Measurements from ENCODE around the gene ADA.

Gene ADA

DNA sequence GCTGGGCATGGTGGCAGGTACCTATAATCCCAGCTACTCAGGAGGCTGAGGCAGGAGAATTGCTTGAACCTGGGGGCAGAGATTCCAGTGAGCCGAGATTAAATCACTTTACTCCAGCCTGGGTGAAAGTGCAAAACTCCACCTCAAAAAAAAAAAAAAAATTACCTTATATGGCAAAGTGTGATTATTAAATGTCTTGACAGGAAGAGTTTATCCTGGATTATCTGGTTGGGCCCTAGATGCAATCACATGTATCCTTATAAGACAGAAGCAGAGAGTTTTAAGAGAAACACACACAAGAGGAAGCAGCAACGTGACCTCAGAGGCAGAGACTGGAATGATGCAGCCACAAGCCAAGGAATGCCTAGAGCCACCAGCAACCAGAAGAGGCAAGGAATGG, 11.0 kb downstream of the ADA start (continued):
- TF ChIP-seq CSDC2 (CRISPR knock-in tag; IDR thresholded peaks at IDR 0.05), result no peak
- TF ChIP-seq TOX (CRISPR knock-in tag; IDR thresholded peaks at IDR 0.05; ENCODE audit: borderline replicate concordance), result no peak

DNA sequence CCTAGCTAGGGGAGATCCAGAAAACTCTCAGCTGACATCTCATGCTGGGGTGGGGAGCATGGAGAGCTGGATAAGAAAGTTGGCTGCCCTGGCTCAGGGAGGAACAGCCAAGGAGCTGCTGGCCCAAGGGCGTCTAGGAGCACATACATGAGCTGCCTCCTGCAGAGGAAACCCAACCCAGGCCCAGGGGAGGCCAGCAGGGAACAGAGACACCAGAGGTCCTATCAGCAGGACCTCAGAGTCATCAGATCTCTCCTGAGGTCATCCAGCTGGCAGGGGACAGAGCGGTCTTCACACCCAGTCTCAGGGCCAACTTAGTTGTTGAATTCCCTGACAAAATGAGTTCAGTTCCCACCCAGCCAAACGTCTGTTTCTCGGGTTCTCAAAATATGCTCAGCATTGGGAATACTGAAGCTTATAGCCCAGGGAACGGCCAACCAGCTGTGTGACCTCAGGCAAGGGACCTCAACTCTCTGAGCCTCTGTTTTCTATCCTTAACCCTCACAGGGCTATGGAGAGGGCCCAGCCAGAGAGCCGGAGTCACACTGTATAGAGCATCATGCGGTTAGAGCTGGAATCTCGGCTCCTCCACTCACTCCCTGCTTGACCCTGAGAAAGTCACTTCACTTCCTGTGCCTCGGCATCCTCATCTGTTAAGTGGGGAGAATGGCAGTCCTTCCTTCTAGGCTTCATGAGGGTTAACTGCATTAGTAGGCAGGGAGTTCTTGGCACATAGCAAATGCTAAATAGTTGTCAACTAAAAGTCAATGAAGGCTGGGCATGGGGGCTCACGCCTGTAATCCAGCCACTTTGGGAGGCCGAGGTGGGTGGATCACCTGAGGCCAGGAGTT, 13.8 kb downstream of the ADA start:
- TF ChIP-seq ZNF8 (CRISPR knock-in tag; IDR thresholded peaks at IDR 0.05), result no peak
- TF ChIP-seq CSDC2 (CRISPR knock-in tag; IDR thresholded peaks at IDR 0.05), result no peak
- no peak for TF ChIP-seq ZFP30 (CRISPR knock-in tag; IDR thresholded peaks at IDR 0.05)
- no peak for TF ChIP-seq ZNF70 (CRISPR knock-in tag; IDR thresholded peaks at IDR 0.05)
- TF ChIP-seq, protein P1, sequence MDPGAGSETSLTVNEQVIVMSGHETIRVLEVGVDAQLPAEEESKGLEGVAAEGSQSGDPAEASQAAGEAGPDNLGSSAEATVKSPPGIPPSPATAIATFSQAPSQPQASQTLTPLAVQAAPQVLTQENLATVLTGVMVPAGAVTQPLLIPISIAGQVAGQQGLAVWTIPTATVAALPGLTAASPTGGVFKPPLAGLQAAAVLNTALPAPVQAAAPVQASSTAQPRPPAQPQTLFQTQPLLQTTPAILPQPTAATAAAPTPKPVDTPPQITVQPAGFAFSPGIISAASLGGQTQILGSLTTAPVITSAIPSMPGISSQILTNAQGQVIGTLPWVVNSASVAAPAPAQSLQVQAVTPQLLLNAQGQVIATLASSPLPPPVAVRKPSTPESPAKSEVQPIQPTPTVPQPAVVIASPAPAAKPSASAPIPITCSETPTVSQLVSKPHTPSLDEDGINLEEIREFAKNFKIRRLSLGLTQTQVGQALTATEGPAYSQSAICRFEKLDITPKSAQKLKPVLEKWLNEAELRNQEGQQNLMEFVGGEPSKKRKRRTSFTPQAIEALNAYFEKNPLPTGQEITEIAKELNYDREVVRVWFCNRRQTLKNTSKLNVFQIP (CRISPR knock-in tag; IDR thresholded peaks at IDR 0.05; ENCODE audit: borderline replicate concordance, low read depth), result no peak
- TF ChIP-seq ESRRG (CRISPR knock-in tag; IDR thresholded peaks at IDR 0.05), result no peak
- TF ChIP-seq OSR1 (CRISPR knock-in tag; IDR thresholded peaks at IDR 0.05), result no peak
- no peak for TF ChIP-seq BACH2 (CRISPR knock-in tag; IDR thresholded peaks at IDR 0.05; ENCODE audit: borderline replicate concordance)
- TF ChIP-seq SNAI2 (CRISPR knock-in tag; IDR thresholded peaks at IDR 0.05), result no peak
- TF ChIP-seq, protein P2, sequence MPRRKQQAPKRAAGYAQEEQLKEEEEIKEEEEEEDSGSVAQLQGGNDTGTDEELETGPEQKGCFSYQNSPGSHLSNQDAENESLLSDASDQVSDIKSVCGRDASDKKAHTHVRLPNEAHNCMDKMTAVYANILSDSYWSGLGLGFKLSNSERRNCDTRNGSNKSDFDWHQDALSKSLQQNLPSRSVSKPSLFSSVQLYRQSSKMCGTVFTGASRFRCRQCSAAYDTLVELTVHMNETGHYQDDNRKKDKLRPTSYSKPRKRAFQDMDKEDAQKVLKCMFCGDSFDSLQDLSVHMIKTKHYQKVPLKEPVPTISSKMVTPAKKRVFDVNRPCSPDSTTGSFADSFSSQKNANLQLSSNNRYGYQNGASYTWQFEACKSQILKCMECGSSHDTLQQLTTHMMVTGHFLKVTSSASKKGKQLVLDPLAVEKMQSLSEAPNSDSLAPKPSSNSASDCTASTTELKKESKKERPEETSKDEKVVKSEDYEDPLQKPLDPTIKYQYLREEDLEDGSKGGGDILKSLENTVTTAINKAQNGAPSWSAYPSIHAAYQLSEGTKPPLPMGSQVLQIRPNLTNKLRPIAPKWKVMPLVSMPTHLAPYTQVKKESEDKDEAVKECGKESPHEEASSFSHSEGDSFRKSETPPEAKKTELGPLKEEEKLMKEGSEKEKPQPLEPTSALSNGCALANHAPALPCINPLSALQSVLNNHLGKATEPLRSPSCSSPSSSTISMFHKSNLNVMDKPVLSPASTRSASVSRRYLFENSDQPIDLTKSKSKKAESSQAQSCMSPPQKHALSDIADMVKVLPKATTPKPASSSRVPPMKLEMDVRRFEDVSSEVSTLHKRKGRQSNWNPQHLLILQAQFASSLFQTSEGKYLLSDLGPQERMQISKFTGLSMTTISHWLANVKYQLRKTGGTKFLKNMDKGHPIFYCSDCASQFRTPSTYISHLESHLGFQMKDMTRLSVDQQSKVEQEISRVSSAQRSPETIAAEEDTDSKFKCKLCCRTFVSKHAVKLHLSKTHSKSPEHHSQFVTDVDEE (CRISPR knock-in tag; IDR thresholded peaks at IDR 0.05), result no peak
- no peak for TF ChIP-seq TCF4 (CRISPR knock-in tag; IDR thresholded peaks at IDR 0.05; ENCODE audit: borderline replicate concordance)
- TF ChIP-seq, protein P3, sequence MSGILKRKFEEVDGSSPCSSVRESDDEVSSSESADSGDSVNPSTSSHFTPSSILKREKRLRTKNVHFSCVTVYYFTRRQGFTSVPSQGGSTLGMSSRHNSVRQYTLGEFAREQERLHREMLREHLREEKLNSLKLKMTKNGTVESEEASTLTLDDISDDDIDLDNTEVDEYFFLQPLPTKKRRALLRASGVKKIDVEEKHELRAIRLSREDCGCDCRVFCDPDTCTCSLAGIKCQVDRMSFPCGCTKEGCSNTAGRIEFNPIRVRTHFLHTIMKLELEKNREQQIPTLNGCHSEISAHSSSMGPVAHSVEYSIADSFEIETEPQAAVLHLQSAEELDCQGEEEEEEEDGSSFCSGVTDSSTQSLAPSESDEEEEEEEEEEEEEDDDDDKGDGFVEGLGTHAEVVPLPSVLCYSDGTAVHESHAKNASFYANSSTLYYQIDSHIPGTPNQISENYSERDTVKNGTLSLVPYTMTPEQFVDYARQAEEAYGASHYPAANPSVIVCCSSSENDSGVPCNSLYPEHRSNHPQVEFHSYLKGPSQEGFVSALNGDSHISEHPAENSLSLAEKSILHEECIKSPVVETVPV (CRISPR knock-in tag; IDR thresholded peaks at IDR 0.05), result no peak
- TF ChIP-seq, protein P4, sequence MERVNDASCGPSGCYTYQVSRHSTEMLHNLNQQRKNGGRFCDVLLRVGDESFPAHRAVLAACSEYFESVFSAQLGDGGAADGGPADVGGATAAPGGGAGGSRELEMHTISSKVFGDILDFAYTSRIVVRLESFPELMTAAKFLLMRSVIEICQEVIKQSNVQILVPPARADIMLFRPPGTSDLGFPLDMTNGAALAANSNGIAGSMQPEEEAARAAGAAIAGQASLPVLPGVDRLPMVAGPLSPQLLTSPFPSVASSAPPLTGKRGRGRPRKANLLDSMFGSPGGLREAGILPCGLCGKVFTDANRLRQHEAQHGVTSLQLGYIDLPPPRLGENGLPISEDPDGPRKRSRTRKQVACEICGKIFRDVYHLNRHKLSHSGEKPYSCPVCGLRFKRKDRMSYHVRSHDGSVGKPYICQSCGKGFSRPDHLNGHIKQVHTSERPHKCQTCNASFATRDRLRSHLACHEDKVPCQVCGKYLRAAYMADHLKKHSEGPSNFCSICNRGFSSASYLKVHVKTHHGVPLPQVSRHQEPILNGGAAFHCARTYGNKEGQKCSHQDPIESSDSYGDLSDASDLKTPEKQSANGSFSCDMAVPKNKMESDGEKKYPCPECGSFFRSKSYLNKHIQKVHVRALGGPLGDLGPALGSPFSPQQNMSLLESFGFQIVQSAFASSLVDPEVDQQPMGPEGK (CRISPR knock-in tag; IDR thresholded peaks at IDR 0.05; ENCODE audit: borderline replicate concordance), result no peak
- TF ChIP-seq RARB (CRISPR knock-in tag; IDR thresholded peaks at IDR 0.05), result no peak
- TF ChIP-seq ARNTL (CRISPR knock-in tag; IDR thresholded peaks at IDR 0.05; ENCODE audit: borderline replicate concordance, low read depth), result no peak
- no peak for TF ChIP-seq GLIS3 (CRISPR knock-in tag; IDR thresholded peaks at IDR 0.05)
- no peak for TF ChIP-seq TOX (CRISPR knock-in tag; IDR thresholded peaks at IDR 0.05; ENCODE audit: borderline replicate concordance)
- TF ChIP-seq ISL1 (CRISPR knock-in tag; IDR thresholded peaks at IDR 0.05), result no peak
- no peak for TF ChIP-seq ZNF565 (CRISPR knock-in tag; conservative IDR thresholded peaks at IDR 0.05; ENCODE audit: low read depth)
- no peak for TF ChIP-seq ZC3H10 (CRISPR knock-in tag; IDR thresholded peaks at IDR 0.05)
- no peak for ATAC-seq

DNA sequence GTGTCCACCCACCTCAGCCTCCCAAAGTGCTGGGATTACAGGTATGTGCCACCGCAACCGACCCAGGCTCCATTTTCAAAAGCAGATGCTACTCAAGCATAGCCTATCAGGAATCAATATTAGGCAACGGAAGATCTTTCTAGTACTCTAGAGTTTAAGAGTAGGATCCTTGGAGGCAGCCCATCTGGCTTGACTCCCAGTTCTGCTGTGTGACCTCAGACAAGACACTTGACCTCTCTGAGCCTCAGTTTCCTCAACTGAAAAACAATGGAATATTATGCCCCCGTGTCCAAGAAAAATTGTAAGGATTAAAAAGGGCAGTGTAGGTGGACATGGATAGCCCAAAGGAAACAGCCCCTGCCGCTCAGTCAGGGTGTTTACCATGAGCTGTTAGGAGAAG, 14.5 kb downstream of the ADA start:
- no peak for TF ChIP-seq ARNTL (CRISPR knock-in tag; IDR thresholded peaks at IDR 0.05; ENCODE audit: borderline replicate concordance, low read depth)
- ATAC-seq, result no peak

DNA sequence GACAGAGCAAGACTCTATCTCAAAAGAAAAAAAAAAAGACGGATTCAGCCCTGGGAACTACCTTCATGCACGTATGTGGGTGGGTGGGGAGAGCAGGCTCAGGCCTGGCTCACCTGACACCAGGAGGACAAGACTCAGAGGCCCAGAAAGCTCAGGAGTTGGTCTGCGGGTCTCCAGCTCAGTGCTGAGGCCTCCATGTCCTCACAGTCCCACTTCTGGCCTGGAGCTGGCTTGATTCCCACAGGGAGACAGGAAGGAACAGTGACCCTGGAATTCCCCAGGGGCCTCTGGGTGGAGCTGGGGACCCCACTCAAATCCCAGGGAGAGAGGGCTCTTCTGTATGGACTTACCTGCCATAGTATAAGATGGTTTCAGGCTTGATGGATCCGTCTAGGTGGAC, 15.6 kb downstream of the ADA start:
- TF ChIP-seq PPARA (CRISPR knock-in tag; IDR thresholded peaks at IDR 0.05; ENCODE audit: borderline replicate concordance), result no peak
- no peak for TF ChIP-seq ESRRG (CRISPR knock-in tag; IDR thresholded peaks at IDR 0.05)
- TF ChIP-seq ZFP30 (CRISPR knock-in tag; IDR thresholded peaks at IDR 0.05), result no peak
- TF ChIP-seq ISL1 (CRISPR knock-in tag; IDR thresholded peaks at IDR 0.05), result no peak
- TF ChIP-seq ZC3H10 (CRISPR knock-in tag; IDR thresholded peaks at IDR 0.05), result no peak
- TF ChIP-seq TCF4 (CRISPR knock-in tag; IDR thresholded peaks at IDR 0.05; ENCODE audit: borderline replicate concordance), result no peak
- TF ChIP-seq, protein P1 (CRISPR knock-in tag; IDR thresholded peaks at IDR 0.05; ENCODE audit: borderline replicate concordance, low read depth), result no peak
- TF ChIP-seq RARB (CRISPR knock-in tag; IDR thresholded peaks at IDR 0.05), result no peak
- no peak for TF ChIP-seq ZNF70 (CRISPR knock-in tag; IDR thresholded peaks at IDR 0.05)
- no peak for TF ChIP-seq ZNF565 (CRISPR knock-in tag; conservative IDR thresholded peaks at IDR 0.05; ENCODE audit: low read depth)
- no peak for TF ChIP-seq ZFP3 (CRISPR knock-in tag; IDR thresholded peaks at IDR 0.05)
- no peak for TF ChIP-seq ARNTL (CRISPR knock-in tag; IDR thresholded peaks at IDR 0.05; ENCODE audit: borderline replicate concordance, low read depth)
- TF ChIP-seq BACH2 (CRISPR knock-in tag; IDR thresholded peaks at IDR 0.05; ENCODE audit: borderline replicate concordance), result no peak
- ATAC-seq, result no peak

All from SK-N-SH treated with all-trans-retinoic acid at 6 μM for 48 hours (cell line).